Measurements from ENCODE around the gene PTPN22. TPM values are rescaled to one million over a fixed set of nuclear protein-coding genes. Genes with fewer than 3 reads are reported as not detected.

The PTPN22 gene
- total RNA-seq, 4 donors from 2014 or later: 1.1 to 5.7 (median 1.9) TPM

GRCh38 chr1:113895961-113896360 lies 24.4 kb upstream of the PTPN22 start:
- no peaks in the 10 kb centered on the region for H3K27me3 ChIP-seq
- no peaks in the 10 kb centered on the region for H3K9me3 ChIP-seq
- 87 to 89% methylated on average over 8 of the region's 8 CpGs for WGBS, 2 donors
- DNase-seq: no peak
- peaks cover 0 to 75% (median 21%) of the 10 kb centered on the region in 3 donors for H3K36me3 ChIP-seq
- TF ChIP-seq, protein P1, sequence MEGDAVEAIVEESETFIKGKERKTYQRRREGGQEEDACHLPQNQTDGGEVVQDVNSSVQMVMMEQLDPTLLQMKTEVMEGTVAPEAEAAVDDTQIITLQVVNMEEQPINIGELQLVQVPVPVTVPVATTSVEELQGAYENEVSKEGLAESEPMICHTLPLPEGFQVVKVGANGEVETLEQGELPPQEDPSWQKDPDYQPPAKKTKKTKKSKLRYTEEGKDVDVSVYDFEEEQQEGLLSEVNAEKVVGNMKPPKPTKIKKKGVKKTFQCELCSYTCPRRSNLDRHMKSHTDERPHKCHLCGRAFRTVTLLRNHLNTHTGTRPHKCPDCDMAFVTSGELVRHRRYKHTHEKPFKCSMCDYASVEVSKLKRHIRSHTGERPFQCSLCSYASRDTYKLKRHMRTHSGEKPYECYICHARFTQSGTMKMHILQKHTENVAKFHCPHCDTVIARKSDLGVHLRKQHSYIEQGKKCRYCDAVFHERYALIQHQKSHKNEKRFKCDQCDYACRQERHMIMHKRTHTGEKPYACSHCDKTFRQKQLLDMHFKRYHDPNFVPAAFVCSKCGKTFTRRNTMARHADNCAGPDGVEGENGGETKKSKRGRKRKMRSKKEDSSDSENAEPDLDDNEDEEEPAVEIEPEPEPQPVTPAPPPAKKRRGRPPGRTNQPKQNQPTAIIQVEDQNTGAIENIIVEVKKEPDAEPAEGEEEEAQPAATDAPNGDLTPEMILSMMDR (IDR thresholded peaks at IDR 0.05): no peak
- no peak for TF ChIP-seq POLR2A (IDR thresholded peaks at IDR 0.05)
- no peak overlapping the region for H3K4me3 ChIP-seq
- intact Hi-C loops (cut with DNase I): no loop called here
- H3K27ac ChIP-seq: no peak overlapping the region
- H3K4me1 ChIP-seq: no peaks in the 10 kb centered on the region

- H3K27me3 ChIP-seq: no peaks in the 10 kb centered on the region
- no peak overlapping the region for H3K4me3 ChIP-seq
- no peaks in the 10 kb centered on the region for H3K4me1 ChIP-seq
- TF ChIP-seq POLR2A (IDR thresholded peaks at IDR 0.05): no peak
- TF ChIP-seq, protein P1 (IDR thresholded peaks at IDR 0.05): no peak
- no peak overlapping the region for H3K27ac ChIP-seq
- intact Hi-C loops (cut with DNase I): no loop called here
- H3K36me3 ChIP-seq: peaks cover 0 to 66% (median 13%) of the 10 kb centered on the region in 3 donors
- 83 to 86% methylated on average over 6 of the region's 6 CpGs for WGBS, 2 donors
- no peaks in the 10 kb centered on the region for H3K9me3 ChIP-seq
- DNase-seq: no peak
Measured at GRCh38 chr1:113895098-113895497, 23.6 kb upstream of the PTPN22 start.

GRCh38 chr1:113893267-113893666 lies 21.8 kb upstream of the PTPN22 start:
- Histone ChIP-seq H3K4me3 (no peak overlapping the region), H3K27me3 (no peaks in the 10 kb centered on the region), H3K27ac (no peak overlapping the region), H3K4me1 (peaks cover 0 to 9% (median 0%) of the 10 kb centered on the region in 3 donors), H3K9me3 (no peaks in the 10 kb centered on the region), H3K36me3 (peaks cover 0 to 48% (median 9%) of the 10 kb centered on the region in 3 donors)
- TF ChIP-seq, protein P1 (IDR thresholded peaks at IDR 0.05): no peak
- TF ChIP-seq POLR2A (IDR thresholded peaks at IDR 0.05): no peak
- intact Hi-C loops (cut with DNase I): no loop called here
- no peak for DNase-seq
- 94 to 100% methylated on average over 3 of the region's 3 CpGs for WGBS, 2 donors

- H3K27me3 ChIP-seq: no peaks in the 10 kb centered on the region
- H3K4me1 ChIP-seq: peaks cover 0 to 25% (median 5%) of the 10 kb centered on the region in 3 donors
- H3K36me3 ChIP-seq: peaks cover 0 to 32% (median 9%) of the 10 kb centered on the region in 3 donors
- H3K9me3 ChIP-seq: no peaks in the 10 kb centered on the region
- intact Hi-C loops (cut with DNase I): no loop called here
- no peak for TF ChIP-seq POLR2A (IDR thresholded peaks at IDR 0.05)
- TF ChIP-seq, protein P1 (IDR thresholded peaks at IDR 0.05): no peak
- WGBS, 2 donors: 86 to 90% methylated on average over 7 to 11 of the region's 11 CpGs
- H3K4me3 ChIP-seq: no peak overlapping the region
- H3K27ac ChIP-seq: no peak overlapping the region
- no peak for DNase-seq
Measured at GRCh38 chr1:113891631-113892220, 20.2 kb upstream of the PTPN22 start.

DNA sequence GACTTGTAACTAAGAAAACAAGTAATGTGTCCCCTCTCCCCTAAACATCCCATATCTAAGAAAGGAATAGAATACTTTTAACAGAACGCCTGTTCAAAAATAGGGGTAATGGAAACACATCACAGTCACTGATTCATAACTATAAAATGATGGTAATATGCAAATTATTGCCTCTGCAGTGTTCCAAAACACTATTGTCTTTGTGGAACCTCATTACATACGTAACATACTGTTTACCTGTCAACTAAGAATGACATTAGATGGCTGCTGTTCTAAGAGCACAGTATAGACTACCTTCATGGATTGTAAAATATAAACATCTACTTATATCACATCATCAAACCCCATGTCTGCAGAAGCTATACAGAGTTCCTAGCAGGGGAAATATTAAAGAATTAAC lies 19.3 kb upstream of the PTPN22 start:
- peaks cover 0 to 23% (median 3%) of the 10 kb centered on the region in 3 donors for H3K36me3 ChIP-seq
- no peak overlapping the region for H3K27ac ChIP-seq
- no peaks in the 10 kb centered on the region for H3K9me3 ChIP-seq
- no peak overlapping the region for H3K4me3 ChIP-seq
- intact Hi-C loops (cut with DNase I): no loop called here
- no peak for DNase-seq
- H3K4me1 ChIP-seq: peaks cover 0 to 34% (median 6%) of the 10 kb centered on the region in 3 donors
- TF ChIP-seq, protein P1 (IDR thresholded peaks at IDR 0.05): no peak
- TF ChIP-seq POLR2A (IDR thresholded peaks at IDR 0.05): no peak
- no peaks in the 10 kb centered on the region for H3K27me3 ChIP-seq
- 55 to 64% methylated on average over 2 of the region's 2 CpGs for WGBS, 2 donors
